Liver (tissue), 9 donors: Measurements from ENCODE around the gene FGF12. TPM values are rescaled to one million over a fixed set of nuclear protein-coding genes. Genes with fewer than 3 reads are reported as not detected.

Source experiments
- DNase-seq: peaks from one replicate; pipeline ENCODE4 v3.0.0-alpha.2; 2017; ENCODE audit warnings: low spot score
- H3K27ac ChIP-seq, 2 donors: one replicate each; pipeline ENCODE4 v1.7.0; 2013; ENCODE audit warnings: inconsistent platforms in 2 of 2, low read length in 2 of 2, control low read depth in 1 of 2, low read depth in 1 of 2, mild to moderate bottlenecking in 1 of 2
- H3K27me3 ChIP-seq, 4 donors: one replicate each; pipeline versions ENCODE4 v1.6.1 to v1.7.0; 2013; ENCODE audit warnings: low read length in 3 of 4, inconsistent platforms in 1 of 4, mild to moderate bottlenecking in 1 of 4, moderate library complexity in 1 of 4; ENCODE audit not compliant: control insufficient read depth in 4 of 4, insufficient read depth in 4 of 4
- H3K36me3 ChIP-seq, 4 donors: one replicate each; pipeline versions ENCODE4 v1.6.1 to v1.7.0; 2013; ENCODE audit warnings: low read length in 3 of 4, mild to moderate bottlenecking in 3 of 4, low read depth in 1 of 4, moderate library complexity in 1 of 4; ENCODE audit not compliant: control insufficient read depth in 4 of 4, insufficient read depth in 3 of 4
- H3K4me1 ChIP-seq, 4 donors: one replicate each; pipeline versions ENCODE4 v1.6.1 to v1.7.0; 2013; ENCODE audit warnings: low read length in 3 of 4, mild to moderate bottlenecking in 3 of 4, moderate library complexity in 1 of 4; ENCODE audit not compliant: control insufficient read depth in 4 of 4, insufficient read depth in 4 of 4
- H3K4me3 ChIP-seq, 3 donors: one replicate each; pipeline versions ENCODE4 v1.6.1 to v1.7.0; 2013; ENCODE audit warnings: low read length in 3 of 3, control low read depth in 1 of 3, low read depth in 1 of 3, mild to moderate bottlenecking in 1 of 3
- H3K9ac ChIP-seq, 2 donors: one replicate each; pipeline ENCODE4 v1.7.0; 2013; ENCODE audit warnings: low read length in 2 of 2, mild to moderate bottlenecking in 2 of 2, moderate library complexity in 2 of 2, control low read depth in 1 of 2, low read depth in 1 of 2
- H3K9me3 ChIP-seq, 4 donors: one replicate each; pipeline versions ENCODE4 v1.6.1 to v1.7.0; 2013; ENCODE audit warnings: low read length in 3 of 4; ENCODE audit not compliant: control insufficient read depth in 4 of 4
- EGR1 ChIP-seq, 2 donors: IDR thresholded peaks; 2 replicates each; pipeline ENCODE4 v1.6.1; 2016 to 2018; ENCODE audit warnings: antibody characterized with exemption in 2 of 2, low read depth in 2 of 2
- FOXA2 ChIP-seq: IDR thresholded peaks from 2 replicates; pipeline ENCODE4 v1.6.1; 2016; ENCODE audit warnings: antibody characterized with exemption
- GABPA ChIP-seq, 2 donors: IDR thresholded peaks in 1 of 2; conservative IDR thresholded peaks in 1 of 2; 2 replicates each; pipeline ENCODE4 v1.6.1; 2016; ENCODE audit warnings: antibody characterized with exemption in 2 of 2, mild to moderate bottlenecking in 1 of 2, moderate library complexity in 1 of 2
- HNF4G ChIP-seq: IDR thresholded peaks from 2 replicates; pipeline ENCODE4 v1.6.1; 2016; ENCODE audit warnings: antibody characterized with exemption
- JUND ChIP-seq, 2 donors: IDR thresholded peaks; 2 replicates each; pipeline ENCODE4 v1.6.1; 2016; ENCODE audit warnings: antibody characterized with exemption in 2 of 2
- RAD21 ChIP-seq, 2 donors: IDR thresholded peaks; 2 replicates each; pipeline ENCODE4 v1.6.1; 2016; ENCODE audit warnings: antibody characterized with exemption in 2 of 2, mild to moderate bottlenecking in 2 of 2
- RXRA ChIP-seq, 2 donors: IDR thresholded peaks; 2 replicates each; pipeline ENCODE4 v1.6.1; 2017 to 2018; ENCODE audit warnings: antibody characterized with exemption in 2 of 2, mild to moderate bottlenecking in 1 of 2
- SP1 ChIP-seq: IDR thresholded peaks from 2 replicates; pipeline ENCODE4 v1.6.1; 2018; ENCODE audit warnings: antibody characterized with exemption, mild to moderate bottlenecking
- WGBS: extraction: QIAGEN DNeasy Blood & Tissue Kit; methylation state at CpG from one replicate; pipeline ENCODE4 v1.1.7; 2013; 5-methylcytosine and 5-hydroxymethylcytosine counted together
- polyA plus RNA-seq, 2 donors: library from polyadenylated mRNA; stranded (reverse) in 1 of 2; unstranded in 1 of 2; fragments of 200-250 nt in 1 of 2; fragments of >200 nt in 1 of 2; fragmentation: Nextera tagmentation in 1 of 2; extraction: Ambion mirVana in 1 of 2; gene quantifications; one replicate each; pipeline versions ENCODE4 v1.2.1 to v1.2.3, GENCODE V29; 2013 to 2015
- total RNA-seq, 2 donors: library from RNA; depleted of rRNA; stranded (reverse); fragments of >200 nt; gene quantifications; one replicate each; pipeline ENCODE4 v1.2.3, GENCODE V29; 2014
- TF ChIP-seq, protein P1 (sequence below): IDR thresholded peaks from 2 replicates; pipeline ENCODE4 v1.6.1; 2016; ENCODE audit warnings: antibody characterized with exemption
- TF ChIP-seq, protein P2 (sequence below): IDR thresholded peaks from 2 replicates; pipeline ENCODE4 v1.6.1; 2016; ENCODE audit warnings: antibody characterized with exemption, mild to moderate bottlenecking
- TF ChIP-seq, protein P3 (sequence below): IDR thresholded peaks from 2 replicates; pipeline ENCODE4 v1.6.1; 2016; ENCODE audit warnings: antibody characterized with exemption
- TF ChIP-seq, protein P4 (sequence below): fragments of 150-350 bp; IDR thresholded peaks from 2 replicates; pipeline ENCODE4 v1.5.1; 2017; ENCODE audit warnings: improper control_type of control experiment, low read depth, low read length; ENCODE audit not compliant: missing input control
- TF ChIP-seq, protein P5 (sequence below): IDR thresholded peaks from 2 replicates; pipeline ENCODE4 v1.6.1; 2016; ENCODE audit warnings: antibody characterized with exemption
- donor health status: healthy.
- donor health status: healthy.
- donor health status: healthy.
- donor health status: healthy.
- donor health status: healthy.

FGF12 gene
- total and polyA plus RNA-seq, 4 donors, result 0.11 to 0.59 (median 0.19) TPM

DNA sequence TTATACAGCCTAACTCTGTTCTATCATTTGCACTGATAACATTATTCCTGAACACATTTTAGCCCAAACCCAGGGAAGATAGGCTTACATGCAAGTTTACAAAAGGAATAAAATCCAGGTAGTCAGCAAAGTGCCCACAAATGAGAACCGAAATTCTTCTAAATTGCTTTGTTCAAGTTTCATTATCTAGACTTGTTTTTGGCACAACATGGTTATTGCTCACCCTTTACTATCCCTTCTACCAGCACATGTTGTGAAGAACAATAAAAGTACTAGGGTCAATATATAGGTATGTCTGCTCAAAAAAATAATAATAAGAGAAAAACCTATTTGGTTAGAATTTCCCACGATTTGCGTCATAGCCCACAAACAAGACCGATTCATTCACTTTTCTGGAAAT lies 430.5 kb downstream of the FGF12 start (continued):
- TF ChIP-seq, protein P1, sequence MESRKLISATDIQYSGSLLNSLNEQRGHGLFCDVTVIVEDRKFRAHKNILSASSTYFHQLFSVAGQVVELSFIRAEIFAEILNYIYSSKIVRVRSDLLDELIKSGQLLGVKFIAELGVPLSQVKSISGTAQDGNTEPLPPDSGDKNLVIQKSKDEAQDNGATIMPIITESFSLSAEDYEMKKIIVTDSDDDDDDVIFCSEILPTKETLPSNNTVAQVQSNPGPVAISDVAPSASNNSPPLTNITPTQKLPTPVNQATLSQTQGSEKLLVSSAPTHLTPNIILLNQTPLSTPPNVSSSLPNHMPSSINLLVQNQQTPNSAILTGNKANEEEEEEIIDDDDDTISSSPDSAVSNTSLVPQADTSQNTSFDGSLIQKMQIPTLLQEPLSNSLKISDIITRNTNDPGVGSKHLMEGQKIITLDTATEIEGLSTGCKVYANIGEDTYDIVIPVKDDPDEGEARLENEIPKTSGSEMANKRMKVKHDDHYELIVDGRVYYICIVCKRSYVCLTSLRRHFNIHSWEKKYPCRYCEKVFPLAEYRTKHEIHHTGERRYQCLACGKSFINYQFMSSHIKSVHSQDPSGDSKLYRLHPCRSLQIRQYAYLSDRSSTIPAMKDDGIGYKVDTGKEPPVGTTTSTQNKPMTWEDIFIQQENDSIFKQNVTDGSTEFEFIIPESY, result no peak
- TF ChIP-seq HNF4G, result no peak
- TF ChIP-seq FOXA2, result no peak
- no peak for TF ChIP-seq RXRA (IDR thresholded peaks at IDR 0.05)
- TF ChIP-seq, protein P2, sequence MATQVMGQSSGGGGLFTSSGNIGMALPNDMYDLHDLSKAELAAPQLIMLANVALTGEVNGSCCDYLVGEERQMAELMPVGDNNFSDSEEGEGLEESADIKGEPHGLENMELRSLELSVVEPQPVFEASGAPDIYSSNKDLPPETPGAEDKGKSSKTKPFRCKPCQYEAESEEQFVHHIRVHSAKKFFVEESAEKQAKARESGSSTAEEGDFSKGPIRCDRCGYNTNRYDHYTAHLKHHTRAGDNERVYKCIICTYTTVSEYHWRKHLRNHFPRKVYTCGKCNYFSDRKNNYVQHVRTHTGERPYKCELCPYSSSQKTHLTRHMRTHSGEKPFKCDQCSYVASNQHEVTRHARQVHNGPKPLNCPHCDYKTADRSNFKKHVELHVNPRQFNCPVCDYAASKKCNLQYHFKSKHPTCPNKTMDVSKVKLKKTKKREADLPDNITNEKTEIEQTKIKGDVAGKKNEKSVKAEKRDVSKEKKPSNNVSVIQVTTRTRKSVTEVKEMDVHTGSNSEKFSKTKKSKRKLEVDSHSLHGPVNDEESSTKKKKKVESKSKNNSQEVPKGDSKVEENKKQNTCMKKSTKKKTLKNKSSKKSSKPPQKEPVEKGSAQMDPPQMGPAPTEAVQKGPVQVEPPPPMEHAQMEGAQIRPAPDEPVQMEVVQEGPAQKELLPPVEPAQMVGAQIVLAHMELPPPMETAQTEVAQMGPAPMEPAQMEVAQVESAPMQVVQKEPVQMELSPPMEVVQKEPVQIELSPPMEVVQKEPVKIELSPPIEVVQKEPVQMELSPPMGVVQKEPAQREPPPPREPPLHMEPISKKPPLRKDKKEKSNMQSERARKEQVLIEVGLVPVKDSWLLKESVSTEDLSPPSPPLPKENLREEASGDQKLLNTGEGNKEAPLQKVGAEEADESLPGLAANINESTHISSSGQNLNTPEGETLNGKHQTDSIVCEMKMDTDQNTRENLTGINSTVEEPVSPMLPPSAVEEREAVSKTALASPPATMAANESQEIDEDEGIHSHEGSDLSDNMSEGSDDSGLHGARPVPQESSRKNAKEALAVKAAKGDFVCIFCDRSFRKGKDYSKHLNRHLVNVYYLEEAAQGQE, result no peak

DNA sequence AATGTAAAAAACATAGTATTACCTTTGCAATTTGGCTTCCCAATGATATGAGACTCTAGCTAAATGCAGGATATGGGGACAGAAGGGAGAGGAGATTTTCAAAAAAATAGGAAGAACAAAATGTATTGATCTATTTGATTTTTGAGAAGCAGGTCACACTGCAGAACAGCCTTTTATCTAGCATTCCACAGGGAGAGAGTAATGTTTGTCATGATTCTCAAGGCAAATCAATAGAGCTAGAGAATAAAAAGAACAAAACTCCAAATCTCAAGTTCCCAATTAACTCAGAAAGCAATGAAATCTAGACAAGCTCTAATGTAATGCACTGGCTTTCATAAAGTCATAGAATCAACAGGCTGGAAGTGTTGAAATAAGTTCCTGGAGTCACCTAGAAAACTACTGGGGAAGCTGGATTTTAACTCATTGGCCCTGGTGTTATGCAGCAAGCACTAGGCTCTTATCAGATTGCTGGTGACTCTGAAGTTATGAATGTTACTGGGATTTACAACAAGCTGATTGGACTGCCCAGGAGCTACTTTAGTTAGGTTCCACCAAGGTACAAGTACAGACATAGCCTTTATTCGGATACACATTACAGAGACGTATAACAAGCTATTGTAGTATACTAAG lies 442.8 kb downstream of the FGF12 start:
- no peaks in the 10 kb centered on the region for H3K27me3 ChIP-seq
- no peak overlapping the region for H3K4me3 ChIP-seq
- H3K9me3 ChIP-seq, result no peaks in the 10 kb centered on the region
- TF ChIP-seq, protein P1, result no peak
- TF ChIP-seq, protein P2, result no peak
- TF ChIP-seq, protein P3, sequence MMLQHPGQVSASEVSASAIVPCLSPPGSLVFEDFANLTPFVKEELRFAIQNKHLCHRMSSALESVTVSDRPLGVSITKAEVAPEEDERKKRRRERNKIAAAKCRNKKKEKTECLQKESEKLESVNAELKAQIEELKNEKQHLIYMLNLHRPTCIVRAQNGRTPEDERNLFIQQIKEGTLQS, result no peak
- no peak for TF ChIP-seq RAD21 (IDR thresholded peaks at IDR 0.05)
- no peak for TF ChIP-seq JUND (IDR thresholded peaks at IDR 0.05)
- TF ChIP-seq SP1, result no peak
- TF ChIP-seq FOXA2, result no peak
- no peak for TF ChIP-seq GABPA (IDR thresholded peaks at IDR 0.05 in 1 of 2, conservative IDR thresholded peaks at IDR 0.05 in 1 of 2)
- TF ChIP-seq, protein P4, sequence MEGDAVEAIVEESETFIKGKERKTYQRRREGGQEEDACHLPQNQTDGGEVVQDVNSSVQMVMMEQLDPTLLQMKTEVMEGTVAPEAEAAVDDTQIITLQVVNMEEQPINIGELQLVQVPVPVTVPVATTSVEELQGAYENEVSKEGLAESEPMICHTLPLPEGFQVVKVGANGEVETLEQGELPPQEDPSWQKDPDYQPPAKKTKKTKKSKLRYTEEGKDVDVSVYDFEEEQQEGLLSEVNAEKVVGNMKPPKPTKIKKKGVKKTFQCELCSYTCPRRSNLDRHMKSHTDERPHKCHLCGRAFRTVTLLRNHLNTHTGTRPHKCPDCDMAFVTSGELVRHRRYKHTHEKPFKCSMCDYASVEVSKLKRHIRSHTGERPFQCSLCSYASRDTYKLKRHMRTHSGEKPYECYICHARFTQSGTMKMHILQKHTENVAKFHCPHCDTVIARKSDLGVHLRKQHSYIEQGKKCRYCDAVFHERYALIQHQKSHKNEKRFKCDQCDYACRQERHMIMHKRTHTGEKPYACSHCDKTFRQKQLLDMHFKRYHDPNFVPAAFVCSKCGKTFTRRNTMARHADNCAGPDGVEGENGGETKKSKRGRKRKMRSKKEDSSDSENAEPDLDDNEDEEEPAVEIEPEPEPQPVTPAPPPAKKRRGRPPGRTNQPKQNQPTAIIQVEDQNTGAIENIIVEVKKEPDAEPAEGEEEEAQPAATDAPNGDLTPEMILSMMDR, result no peak
- TF ChIP-seq EGR1 (IDR thresholded peaks at IDR 0.05; ENCODE audit: low read depth in 2 of 2), result no peak
- TF ChIP-seq, protein P5, sequence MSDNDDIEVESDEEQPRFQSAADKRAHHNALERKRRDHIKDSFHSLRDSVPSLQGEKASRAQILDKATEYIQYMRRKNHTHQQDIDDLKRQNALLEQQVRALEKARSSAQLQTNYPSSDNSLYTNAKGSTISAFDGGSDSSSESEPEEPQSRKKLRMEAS, result no peak
- no peak overlapping the region for H3K9ac ChIP-seq
- H3K36me3 ChIP-seq, result no peaks in the 10 kb centered on the region
- WGBS, result 92% methylated on average over 2 of the region's 2 CpGs
- peaks cover 0 to 10% (median 5%) of the 10 kb centered on the region in 4 donors for H3K4me1 ChIP-seq
- no peak for DNase-seq
- no peak overlapping the region for H3K27ac ChIP-seq
